Mammary epithelial cell (primary cell): ENCODE data around the gene RNF157.

Experiments used
- CTCF ChIP-seq, 2 donors: IDR thresholded peaks in 1 of 2; conservative IDR thresholded peaks in 1 of 2; 2 replicates each; pipeline ENCODE4 v1.5.1; 2011 to 2012; ENCODE audit warnings: inconsistent platforms in 2 of 2, low read length in 2 of 2, mild to moderate bottlenecking in 2 of 2, control low read depth in 1 of 2, low read depth in 1 of 2; ENCODE audit not compliant: insufficient read depth in 1 of 2; ENCODE audit errors: extremely low read depth in 1 of 2
- EZH2 ChIP-seq: IDR thresholded peaks from 2 replicates; pipeline ENCODE4 v1.6.1; 2012; ENCODE audit warnings: low read length, inconsistent platforms, borderline replicate concordance

DNA sequence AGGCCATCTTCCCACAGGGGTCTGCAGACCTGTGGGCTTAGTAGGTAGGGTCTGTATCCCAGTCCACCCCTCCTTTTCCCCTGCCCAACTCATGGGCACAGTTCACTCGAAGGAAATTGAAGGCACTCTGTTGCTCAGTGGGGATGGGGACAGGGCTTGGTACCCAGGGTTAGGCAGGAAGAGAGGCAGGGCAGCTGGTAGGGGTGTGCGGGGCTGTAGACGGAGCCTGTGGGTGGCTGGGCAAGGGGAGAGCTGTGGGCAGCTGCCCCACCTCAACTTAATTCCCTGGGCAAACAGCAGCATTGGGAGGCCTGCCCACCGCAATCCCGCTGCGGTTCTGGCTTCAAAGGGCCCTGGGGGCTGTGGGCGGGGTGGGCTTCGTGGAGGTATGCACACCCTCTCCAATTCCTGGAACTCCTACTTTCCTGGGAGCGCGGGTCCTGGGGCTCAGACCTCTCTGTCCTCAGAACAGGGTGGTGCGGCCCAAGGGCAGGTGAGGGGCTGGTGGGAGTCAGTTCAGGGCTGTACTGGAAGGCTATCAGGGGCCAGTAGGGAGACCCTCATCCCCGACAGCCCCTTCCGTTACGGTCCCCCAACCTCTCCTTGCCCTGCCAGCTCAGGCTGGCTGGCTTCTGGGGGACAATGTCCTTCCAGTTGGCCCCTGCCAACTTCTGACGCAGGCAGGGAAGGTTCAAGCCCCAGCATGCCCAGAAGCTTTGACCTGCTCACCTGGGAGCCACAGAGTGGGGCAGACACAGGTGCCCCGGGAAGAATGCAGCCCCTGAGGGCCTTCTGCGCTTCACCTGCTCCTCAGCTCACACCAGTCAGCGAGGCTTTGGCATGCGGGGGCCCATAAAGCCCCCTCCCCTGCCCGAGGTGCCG, 108.4 kb downstream of the RNF157 start:
- TF ChIP-seq CTCF (conservative IDR thresholded peaks at IDR 0.05 in 1 of 2, IDR thresholded peaks at IDR 0.05 in 1 of 2; ENCODE audit: extremely low read depth in 1 of 2, insufficient read depth in 1 of 2, low read depth in 1 of 2, low read length in 2 of 2) (no peak), EZH2 (no peak)
